HAP-1 (cell line): ENCODE measurements around the gene MIA2.

Source experiments
- DNase-seq, 2 experiments: peaks; one replicate each; pipeline ENCODE4 v3.0.0-alpha.2; 2016 to 2020; ENCODE audit warnings: low spot score in 2 of 2
- H3K27me3 ChIP-seq: fragments of 250-450 bp; sonication (Bioruptor Pico); 2 replicates; pipeline ENCODE4 v1.5.1; 2020; ENCODE audit warnings: low read depth, mild to moderate bottlenecking, moderate library complexity
- H3K36me3 ChIP-seq: fragments of 250-450 bp; sonication (Bioruptor Pico); replicated peaks from 2 replicates; pipeline ENCODE4 v1.5.1; 2020; ENCODE audit warnings: mild to moderate bottlenecking
- H3K4me1 ChIP-seq: fragments of 250-450 bp; sonication (Bioruptor Pico); 2 replicates; pipeline ENCODE4 v1.5.1; 2020; ENCODE audit warnings: mild to moderate bottlenecking
- H3K4me3 ChIP-seq: fragments of 250-450 bp; sonication (Bioruptor Pico); 2 replicates; pipeline ENCODE4 v1.5.1; 2020; ENCODE audit warnings: mild to moderate bottlenecking, moderate library complexity
- H3K9me3 ChIP-seq: fragments of 250-450 bp; sonication (Bioruptor Pico); 2 replicates; pipeline ENCODE4 v1.5.1; 2020; ENCODE audit warnings: mild to moderate bottlenecking, moderate library complexity
- in situ Hi-C: fragments of 300-500 bp; cut with MboI; formaldehyde crosslinking; loops from 3 replicates; pipeline ENCODE4 v1.14.3; 2020; ENCODE audit warnings: low sequenced_read_pairs, inconsistent platforms, mixed read lengths

MIA2 gene

DNA sequence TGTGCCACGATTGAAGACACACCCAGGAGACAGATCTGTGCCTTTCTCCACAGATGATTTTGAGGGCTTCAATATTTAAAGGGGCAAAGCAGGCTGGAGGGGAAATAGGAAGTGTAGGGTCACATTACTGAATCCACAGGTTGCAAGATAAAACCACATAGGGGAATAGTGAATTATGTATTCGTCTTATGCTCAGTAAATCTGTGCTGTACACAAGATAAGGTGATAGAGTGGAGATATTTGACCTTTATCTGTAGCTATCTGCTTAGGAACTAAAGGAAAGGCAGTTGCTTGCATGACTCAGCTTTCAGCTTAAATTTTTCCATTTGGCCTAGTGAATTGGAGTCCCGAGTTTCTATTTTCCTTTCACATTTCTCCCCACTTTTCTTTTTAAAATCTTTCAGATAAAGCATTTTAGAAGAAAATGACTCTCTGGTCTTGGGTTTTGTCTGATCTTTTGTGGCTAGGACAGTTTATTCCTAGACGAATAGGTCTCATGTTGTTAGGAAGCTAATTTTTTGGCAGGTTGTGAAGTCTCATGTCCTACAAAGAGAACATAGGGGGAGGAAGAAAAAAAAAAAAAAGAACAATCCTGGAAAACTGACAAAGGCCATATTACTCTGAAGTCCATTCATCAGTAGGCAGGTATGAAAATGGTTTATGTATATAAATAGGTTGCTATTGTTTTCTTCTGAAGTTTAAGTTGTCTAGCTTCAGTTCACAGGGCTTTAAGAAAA lies 143.1 kb downstream of the MIA2 start:
- in situ Hi-C loops, result loop anchor here (10.0 kb wide), 1 partner anchor 272 kb away; the partner anchor contains the start of gene SEC23A
- H3K4me3 ChIP-seq, result no peak overlapping the region
- no peak for DNase-seq
- no peaks in the 10 kb centered on the region for H3K9me3 ChIP-seq
- H3K36me3 ChIP-seq, result no peaks in the 10 kb centered on the region
- no peaks in the 10 kb centered on the region for H3K27me3 ChIP-seq
- peaks cover 7% of the 10 kb centered on the region for H3K4me1 ChIP-seq

DNA sequence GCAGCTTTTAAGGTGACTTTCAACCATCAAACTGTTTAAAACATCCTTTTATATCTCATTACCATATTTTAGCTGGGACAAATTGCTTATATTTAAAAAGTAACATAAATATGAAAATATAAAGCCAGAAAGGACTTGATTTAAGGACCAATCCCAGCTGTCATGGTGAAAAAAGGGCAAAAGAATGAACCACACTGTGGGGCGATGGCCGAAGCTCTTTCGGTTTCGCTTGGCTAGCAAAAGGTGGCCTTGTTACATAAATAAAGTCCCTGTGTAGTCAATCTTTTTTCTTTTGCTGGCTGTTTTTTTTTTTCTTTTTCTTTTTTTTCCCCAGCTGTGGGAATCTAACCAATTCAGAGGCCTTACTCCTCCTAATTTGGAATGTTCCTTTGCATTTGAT lies 147.7 kb downstream of the MIA2 start:
- in situ Hi-C loops, result no loop called here
- no peak for DNase-seq
- no peaks in the 10 kb centered on the region for H3K9me3 ChIP-seq
- no peak overlapping the region for H3K4me3 ChIP-seq
- H3K4me1 ChIP-seq, result peaks cover 6% of the 10 kb centered on the region
- H3K36me3 ChIP-seq, result no peaks in the 10 kb centered on the region
- H3K27me3 ChIP-seq, result no peaks in the 10 kb centered on the region

DNA sequence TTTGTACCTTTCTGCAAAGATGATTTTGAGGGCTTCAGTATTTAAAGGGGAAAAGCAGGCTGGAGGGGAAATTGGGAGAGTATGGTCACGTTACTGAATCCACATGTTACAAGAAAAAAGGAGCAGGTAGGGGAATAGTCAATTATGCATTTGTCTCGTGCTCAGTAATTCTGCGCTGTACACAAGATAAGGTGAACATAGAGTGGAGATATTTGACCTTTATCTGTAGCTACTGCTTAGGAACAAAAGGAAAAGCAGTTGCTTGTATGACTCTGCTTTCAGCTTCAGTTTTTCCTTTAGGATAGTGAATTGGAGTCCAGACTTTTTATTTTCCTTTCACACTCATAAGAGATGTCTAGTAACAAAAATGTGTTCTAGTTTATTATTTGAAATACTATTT lies 148.7 kb downstream of the MIA2 start:
- Histone ChIP-seq H3K36me3 (no peaks in the 10 kb centered on the region), H3K4me1 (no peaks in the 10 kb centered on the region), H3K9me3 (no peaks in the 10 kb centered on the region), H3K4me3 (no peak overlapping the region), H3K27me3 (no peaks in the 10 kb centered on the region)
- in situ Hi-C loops, result no loop called here
- DNase-seq, result no peak

- in situ Hi-C loops, result no loop called here
- Histone ChIP-seq H3K4me1 (no peaks in the 10 kb centered on the region), H3K36me3 (no peaks in the 10 kb centered on the region), H3K4me3 (no peak overlapping the region), H3K27me3 (no peaks in the 10 kb centered on the region), H3K9me3 (no peaks in the 10 kb centered on the region)
- no peak for DNase-seq
Measured at GRCh38 chr14:39383026-39383660, 149.4 kb downstream of the MIA2 start.

GRCh38 chr14:39383741-39384140 lies 150.0 kb downstream of the MIA2 start:
- in situ Hi-C loops, result no loop called here
- H3K4me1 ChIP-seq, result no peaks in the 10 kb centered on the region

GRCh38 chr14:39384177-39384576 lies 150.5 kb downstream of the MIA2 start:
- Histone ChIP-seq H3K4me3 (no peak overlapping the region), H3K36me3 (no peaks in the 10 kb centered on the region), H3K27me3 (no peaks in the 10 kb centered on the region), H3K4me1 (no peaks in the 10 kb centered on the region), H3K9me3 (no peaks in the 10 kb centered on the region)
- in situ Hi-C loops, result no loop called here
- DNase-seq, result no peak

More at GRCh38 chr14:39383741-39384140, 150.0 kb downstream of the MIA2 start:
- no peak for DNase-seq
- H3K27me3 ChIP-seq, result no peaks in the 10 kb centered on the region
- H3K4me3 ChIP-seq, result no peak overlapping the region
- H3K9me3 ChIP-seq, result no peaks in the 10 kb centered on the region
- no peaks in the 10 kb centered on the region for H3K36me3 ChIP-seq

DNA sequence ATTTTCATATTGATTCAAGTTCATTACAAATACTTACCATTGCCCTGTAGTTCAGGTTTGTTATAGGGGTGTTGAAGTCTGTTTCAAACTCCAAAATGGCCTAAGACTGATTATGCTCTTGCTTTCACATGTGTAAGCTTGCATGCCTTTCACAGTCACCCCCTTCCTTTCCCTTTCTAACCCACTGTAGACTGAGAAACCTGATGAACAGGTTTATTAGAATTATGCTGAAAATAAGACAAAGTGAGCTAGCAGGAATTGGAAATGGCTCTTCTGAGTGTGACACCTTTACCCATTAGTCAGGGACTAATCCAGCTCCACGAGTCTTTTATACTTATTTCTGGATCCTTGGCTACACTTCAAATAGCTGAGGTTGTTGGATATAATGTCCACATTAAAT lies 159.6 kb downstream of the MIA2 start:
- no peak for DNase-seq
- peaks cover 4% of the 10 kb centered on the region for H3K36me3 ChIP-seq
- no peaks in the 10 kb centered on the region for H3K27me3 ChIP-seq
- no peaks in the 10 kb centered on the region for H3K4me1 ChIP-seq
- in situ Hi-C loops, result no loop called here
- H3K4me3 ChIP-seq, result no peak overlapping the region
- H3K9me3 ChIP-seq, result no peaks in the 10 kb centered on the region

GRCh38 chr14:39395555-39396254 lies 162.0 kb downstream of the MIA2 start:
- no peak overlapping the region for H3K4me3 ChIP-seq
- no peaks in the 10 kb centered on the region for H3K27me3 ChIP-seq
- H3K9me3 ChIP-seq, result no peaks in the 10 kb centered on the region
- in situ Hi-C loops, result no loop called here
- peaks cover 4% of the 10 kb centered on the region for H3K36me3 ChIP-seq
- no peaks in the 10 kb centered on the region for H3K4me1 ChIP-seq
- no peak for DNase-seq

- H3K27me3 ChIP-seq, result no peaks in the 10 kb centered on the region
Measured at GRCh38 chr14:39396448-39396847, 162.7 kb downstream of the MIA2 start.

GRCh38 chr14:39398382-39398781 lies 164.7 kb downstream of the MIA2 start:
- H3K36me3 ChIP-seq, result peaks cover 4% of the 10 kb centered on the region
- DNase-seq, result no peak
- H3K9me3 ChIP-seq, result no peaks in the 10 kb centered on the region

More at GRCh38 chr14:39396448-39396847, 162.7 kb downstream of the MIA2 start:
- in situ Hi-C loops, result no loop called here
- Histone ChIP-seq H3K36me3 (peaks cover 4% of the 10 kb centered on the region), H3K4me1 (no peaks in the 10 kb centered on the region), H3K4me3 (no peak overlapping the region), H3K9me3 (no peaks in the 10 kb centered on the region)
- no peak for DNase-seq

GRCh38 chr14:39406560-39406959 lies 172.8 kb downstream of the MIA2 start:
- no peaks in the 10 kb centered on the region for H3K36me3 ChIP-seq
- in situ Hi-C loops, result no loop called here
- H3K4me1 ChIP-seq, result no peaks in the 10 kb centered on the region
- no peaks in the 10 kb centered on the region for H3K27me3 ChIP-seq
- DNase-seq, result no peak
- H3K9me3 ChIP-seq, result no peaks in the 10 kb centered on the region
- H3K4me3 ChIP-seq, result no peak overlapping the region

More at GRCh38 chr14:39398382-39398781, 164.7 kb downstream of the MIA2 start:
- in situ Hi-C loops, result no loop called here
- Histone ChIP-seq H3K4me1 (no peaks in the 10 kb centered on the region), H3K27me3 (no peaks in the 10 kb centered on the region), H3K4me3 (no peak overlapping the region)

DNA sequence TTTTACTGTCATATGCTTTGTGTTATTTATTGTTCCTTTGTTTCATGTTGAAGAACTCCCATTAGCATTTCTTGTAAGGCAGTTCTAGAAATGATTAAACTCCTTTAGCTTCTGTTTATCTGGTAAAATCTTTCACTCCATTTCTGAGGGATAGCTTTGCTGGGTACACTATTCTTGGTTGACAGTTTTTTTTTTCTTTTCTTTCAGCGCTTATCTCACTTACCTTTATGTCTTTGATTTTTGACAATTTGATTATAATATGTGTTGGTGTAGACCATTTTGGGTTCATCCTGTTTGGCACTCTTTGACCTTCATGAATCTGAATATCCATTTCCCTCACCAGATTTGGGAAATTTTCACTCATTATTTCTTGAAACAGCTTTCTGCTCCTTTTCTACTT lies 182.4 kb downstream of the MIA2 start:
- Histone ChIP-seq H3K4me1 (no peaks in the 10 kb centered on the region), H3K36me3 (no peaks in the 10 kb centered on the region)
- in situ Hi-C loops, result no loop called here

DNA sequence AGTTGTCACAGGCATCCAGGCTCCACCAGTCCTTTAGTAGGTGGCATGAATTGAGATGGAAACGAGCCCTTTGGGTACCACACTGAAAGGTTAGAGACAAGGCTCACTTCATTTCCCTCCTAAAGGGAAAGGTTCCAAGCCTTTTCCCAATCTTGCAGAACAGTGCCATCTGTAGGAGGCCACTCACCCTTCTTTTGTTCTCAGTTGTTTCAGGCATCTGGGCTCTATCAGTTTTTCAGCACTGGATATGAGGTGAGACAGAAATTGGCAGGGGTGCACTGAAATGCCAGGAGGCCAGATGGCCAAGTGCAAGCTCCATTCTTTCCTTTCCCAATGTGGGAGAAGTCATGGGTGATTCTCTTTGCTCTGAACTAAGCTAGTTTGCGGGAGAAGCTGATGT lies 183.3 kb downstream of the MIA2 start:
- no peak for DNase-seq
- H3K27me3 ChIP-seq, result no peaks in the 10 kb centered on the region
- H3K9me3 ChIP-seq, result peaks cover 10% of the 10 kb centered on the region; the same call in 1 of the 2 replicates

More for the DNA sequence above, 182.4 kb downstream of the MIA2 start:
- Histone ChIP-seq H3K4me3 (no peak overlapping the region), H3K9me3 (peaks cover 10% of the 10 kb centered on the region; the same call in 1 of the 2 replicates), H3K27me3 (no peaks in the 10 kb centered on the region)
- no peak for DNase-seq

DNA sequence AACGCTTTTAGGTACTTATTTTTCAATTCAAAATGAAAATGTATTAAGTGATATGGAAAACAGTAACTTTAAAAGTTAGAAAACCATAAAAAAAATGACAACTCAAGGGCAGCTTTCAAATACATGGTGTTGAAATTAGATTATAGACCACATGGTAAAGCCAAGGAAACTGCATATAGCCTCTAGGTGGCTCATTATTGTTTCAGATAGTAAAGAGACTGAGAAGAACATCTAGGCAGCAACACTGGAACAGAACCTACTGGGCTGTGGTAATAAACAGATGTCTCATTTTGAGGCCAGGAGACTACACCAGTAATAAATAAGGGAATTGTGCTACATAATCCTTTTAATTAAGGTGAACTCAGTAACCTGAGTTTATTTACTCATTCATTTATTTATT lies 185.6 kb downstream of the MIA2 start:
- Histone ChIP-seq H3K36me3 (no peaks in the 10 kb centered on the region), H3K27me3 (no peaks in the 10 kb centered on the region), H3K4me1 (no peaks in the 10 kb centered on the region), H3K9me3 (peaks cover 10% of the 10 kb centered on the region; the same call in 1 of the 2 replicates), H3K4me3 (no peak overlapping the region)
- in situ Hi-C loops, result no loop called here
- no peak for DNase-seq

More for the DNA sequence above, 183.3 kb downstream of the MIA2 start:
- Histone ChIP-seq H3K4me3 (no peak overlapping the region), H3K4me1 (no peaks in the 10 kb centered on the region), H3K36me3 (no peaks in the 10 kb centered on the region)
- in situ Hi-C loops, result no loop called here
